ENCODE measurements around the gene SLC35E1.

SLC35E1 gene

DNA sequence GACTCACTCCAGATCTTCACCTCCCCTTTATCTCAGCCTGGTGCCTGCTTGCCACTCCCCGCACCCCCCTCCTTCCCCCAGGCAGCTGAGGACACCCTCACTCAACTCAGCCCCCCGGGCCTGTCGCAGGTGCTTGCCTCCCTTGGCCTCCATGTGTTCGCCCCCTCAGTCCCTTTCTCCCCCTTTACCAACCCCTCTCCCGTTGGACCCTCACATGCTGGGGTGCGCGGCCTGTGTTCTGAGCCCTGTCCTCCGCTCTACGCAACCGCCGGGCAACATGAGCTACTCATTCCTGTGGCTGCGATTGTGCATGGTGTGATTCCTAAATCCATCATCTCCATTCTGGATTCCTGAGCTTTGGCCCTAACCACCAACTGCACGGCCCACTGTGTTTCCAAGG is 35.1 kb downstream of the SLC35E1 start:
- H3K79me2 ChIP-seq (ENCODE audit: insufficient read depth, low read length) = peaks cover 78% of the 10 kb centered on the region
- H3K4me3 ChIP-seq (ENCODE audit: low read depth in 1 of 2, low read length in 2 of 2) = no peak overlapping the region
- H3K36me3 ChIP-seq (ENCODE audit: insufficient read depth, low read length) = peaks cover 92% of the 10 kb centered on the region
- TF ChIP-seq, protein P1, sequence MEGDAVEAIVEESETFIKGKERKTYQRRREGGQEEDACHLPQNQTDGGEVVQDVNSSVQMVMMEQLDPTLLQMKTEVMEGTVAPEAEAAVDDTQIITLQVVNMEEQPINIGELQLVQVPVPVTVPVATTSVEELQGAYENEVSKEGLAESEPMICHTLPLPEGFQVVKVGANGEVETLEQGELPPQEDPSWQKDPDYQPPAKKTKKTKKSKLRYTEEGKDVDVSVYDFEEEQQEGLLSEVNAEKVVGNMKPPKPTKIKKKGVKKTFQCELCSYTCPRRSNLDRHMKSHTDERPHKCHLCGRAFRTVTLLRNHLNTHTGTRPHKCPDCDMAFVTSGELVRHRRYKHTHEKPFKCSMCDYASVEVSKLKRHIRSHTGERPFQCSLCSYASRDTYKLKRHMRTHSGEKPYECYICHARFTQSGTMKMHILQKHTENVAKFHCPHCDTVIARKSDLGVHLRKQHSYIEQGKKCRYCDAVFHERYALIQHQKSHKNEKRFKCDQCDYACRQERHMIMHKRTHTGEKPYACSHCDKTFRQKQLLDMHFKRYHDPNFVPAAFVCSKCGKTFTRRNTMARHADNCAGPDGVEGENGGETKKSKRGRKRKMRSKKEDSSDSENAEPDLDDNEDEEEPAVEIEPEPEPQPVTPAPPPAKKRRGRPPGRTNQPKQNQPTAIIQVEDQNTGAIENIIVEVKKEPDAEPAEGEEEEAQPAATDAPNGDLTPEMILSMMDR (IDR thresholded peaks at IDR 0.05; ENCODE audit: borderline replicate concordance, extremely low read depth, low read length, poor library complexity, severe bottlenecking) = no peak
- TF ChIP-seq EZH2 (IDR thresholded peaks at IDR 0.05; ENCODE audit: borderline replicate concordance, low read depth, low read length, severe bottlenecking) = no peak
- H3K4me1 ChIP-seq (ENCODE audit: insufficient read depth, low read length) = peaks cover 30% of the 10 kb centered on the region
- peaks cover 86% of the 10 kb centered on the region for H4K20me1 ChIP-seq (ENCODE audit: insufficient read depth, low read length)
- DNase-seq = no peak
- no peak overlapping the region for H3K27ac ChIP-seq (ENCODE audit: low read length)
- peak overlapping the region; percentile 32; the same call in 1 of the 2 replicates for H3K4me2 ChIP-seq (ENCODE audit: insufficient read depth, low read length)
- H3K27me3 ChIP-seq (ENCODE audit: insufficient read depth, low read length, poor library complexity) = no peaks in the 10 kb centered on the region
- no peak overlapping the region for H2AFZ ChIP-seq (ENCODE audit: low read depth, low read length)
- no peaks in the 10 kb centered on the region for H3K9me3 ChIP-seq (ENCODE audit: insufficient read depth, low read length, severe bottlenecking)
- H3K9ac ChIP-seq (ENCODE audit: low read depth, low read length) = no peak overlapping the region
- no peak for ATAC-seq (ENCODE audit: insufficient read depth, low read depth)

DNA sequence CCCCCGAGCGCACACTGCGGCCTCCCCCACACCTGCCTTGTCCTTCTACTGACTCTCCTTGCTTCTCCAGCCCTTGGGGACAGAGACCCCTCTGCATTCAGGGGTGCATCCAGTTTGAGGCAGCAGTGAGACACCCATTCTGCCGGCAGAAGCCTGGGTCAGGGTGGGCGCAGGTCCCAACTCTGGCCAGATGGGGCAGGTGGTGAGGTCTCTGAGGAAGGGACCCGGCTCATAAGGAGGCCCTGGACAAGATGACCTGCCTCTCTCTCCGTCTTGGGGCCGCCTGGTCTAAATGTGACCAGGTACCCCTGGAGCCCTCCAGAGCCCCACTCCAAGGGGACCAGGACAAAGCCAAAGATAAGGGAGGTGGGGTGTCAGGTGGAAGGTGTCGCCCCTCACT is 36.1 kb downstream of the SLC35E1 start:
- H3K36me3 ChIP-seq (ENCODE audit: insufficient read depth, low read length) = peaks cover 94% of the 10 kb centered on the region
- TF ChIP-seq EZH2 (IDR thresholded peaks at IDR 0.05; ENCODE audit: borderline replicate concordance, low read depth, low read length, severe bottlenecking) = no peak
- TF ChIP-seq, protein P1 (IDR thresholded peaks at IDR 0.05; ENCODE audit: borderline replicate concordance, extremely low read depth, low read length, poor library complexity, severe bottlenecking) = no peak

GRCh38 chr19:16535381-16535780 is 36.8 kb downstream of the SLC35E1 start:
- H3K27ac ChIP-seq (ENCODE audit: low read length) = no peak overlapping the region
- H2AFZ ChIP-seq (ENCODE audit: low read depth, low read length) = no peak overlapping the region
- DNase-seq = no peak
- no peak overlapping the region for H3K9ac ChIP-seq (ENCODE audit: low read depth, low read length)
- no peak overlapping the region for H3K4me2 ChIP-seq (ENCODE audit: insufficient read depth, low read length)
- H3K9me3 ChIP-seq (ENCODE audit: insufficient read depth, low read length, severe bottlenecking) = no peaks in the 10 kb centered on the region
- ATAC-seq (ENCODE audit: insufficient read depth, low read depth) = no peak
- H3K79me2 ChIP-seq (ENCODE audit: insufficient read depth, low read length) = peaks cover 62% of the 10 kb centered on the region
- TF ChIP-seq, protein P1 (IDR thresholded peaks at IDR 0.05; ENCODE audit: borderline replicate concordance, extremely low read depth, low read length, poor library complexity, severe bottlenecking) = no peak
- TF ChIP-seq EZH2 (IDR thresholded peaks at IDR 0.05; ENCODE audit: borderline replicate concordance, low read depth, low read length, severe bottlenecking) = no peak
- H3K36me3 ChIP-seq (ENCODE audit: insufficient read depth, low read length) = peaks cover 94% of the 10 kb centered on the region
- H3K27me3 ChIP-seq (ENCODE audit: insufficient read depth, low read length, poor library complexity) = no peaks in the 10 kb centered on the region
- H3K4me1 ChIP-seq (ENCODE audit: insufficient read depth, low read length) = peaks cover 18% of the 10 kb centered on the region
- peaks cover 86% of the 10 kb centered on the region for H4K20me1 ChIP-seq (ENCODE audit: insufficient read depth, low read length)
- no peak overlapping the region for H3K4me3 ChIP-seq (ENCODE audit: low read depth in 1 of 2, low read length in 2 of 2)

More for the DNA sequence above, 36.1 kb downstream of the SLC35E1 start:
- ATAC-seq (ENCODE audit: insufficient read depth, low read depth) = no peak
- Histone ChIP-seq H3K27ac (ENCODE audit: low read length) (no peak overlapping the region), H3K27me3 (ENCODE audit: insufficient read depth, low read length, poor library complexity) (no peaks in the 10 kb centered on the region), H3K9me3 (ENCODE audit: insufficient read depth, low read length, severe bottlenecking) (no peaks in the 10 kb centered on the region), H3K9ac (ENCODE audit: low read depth, low read length) (no peak overlapping the region), H4K20me1 (ENCODE audit: insufficient read depth, low read length) (peaks cover 87% of the 10 kb centered on the region), H3K4me2 (ENCODE audit: insufficient read depth, low read length) (no peak overlapping the region), H3K4me1 (ENCODE audit: insufficient read depth, low read length) (peaks cover 26% of the 10 kb centered on the region), H2AFZ (ENCODE audit: low read depth, low read length) (no peak overlapping the region), H3K4me3 (ENCODE audit: low read depth in 1 of 2, low read length in 2 of 2) (no peak overlapping the region), H3K79me2 (ENCODE audit: insufficient read depth, low read length) (peaks cover 68% of the 10 kb centered on the region)
- no peak for DNase-seq

Data from DND-41 (cell line).